HG02588 (cell line): ENCODE results near the gene BNIP2.
"Not testable (repeated sequence)": the region's sequence is repeated elsewhere in the genome, so short reads cannot be mapped to it uniquely, and the experiment has no call there.

ENCODE experiments used
- ATAC-seq: cut with Tn5 transposase; IDR thresholded peaks from one replicate; pipeline ENCODE4 v1.9.1; 2021; ENCODE audit warnings: mild to moderate bottlenecking, moderate library complexity; ENCODE audit not compliant: unreplicated experiment

BNIP2 gene

DNA sequence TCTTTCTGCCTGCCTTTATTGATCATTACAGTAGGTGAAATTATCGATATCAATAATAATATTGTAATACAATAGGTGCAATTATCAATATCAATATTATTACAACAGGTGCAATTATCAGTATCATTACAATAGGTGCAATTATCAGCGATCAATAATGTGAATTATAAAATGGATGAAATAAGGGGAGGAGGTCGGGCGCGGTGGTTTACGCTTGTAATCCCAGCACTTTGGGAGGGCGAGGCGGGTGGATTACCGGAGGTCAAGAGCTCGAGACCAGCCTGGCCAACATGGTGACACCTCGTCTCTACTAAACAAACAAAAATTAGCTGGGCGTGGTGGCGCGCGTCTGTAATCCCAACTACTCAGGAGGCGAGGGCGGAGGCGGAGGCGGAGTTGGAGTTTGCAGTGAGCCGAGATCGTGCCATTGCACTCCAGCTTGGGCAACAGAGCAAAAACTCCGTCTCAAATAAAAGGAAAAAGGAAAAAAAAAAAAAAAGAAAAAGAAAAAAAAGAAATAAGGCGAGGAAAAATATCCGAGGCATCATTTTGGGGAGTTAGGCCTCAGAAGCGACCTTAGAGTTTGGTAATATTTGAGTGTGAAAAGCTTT, 611 bp upstream of the BNIP2 start:
- ATAC-seq: no peak

DNA sequence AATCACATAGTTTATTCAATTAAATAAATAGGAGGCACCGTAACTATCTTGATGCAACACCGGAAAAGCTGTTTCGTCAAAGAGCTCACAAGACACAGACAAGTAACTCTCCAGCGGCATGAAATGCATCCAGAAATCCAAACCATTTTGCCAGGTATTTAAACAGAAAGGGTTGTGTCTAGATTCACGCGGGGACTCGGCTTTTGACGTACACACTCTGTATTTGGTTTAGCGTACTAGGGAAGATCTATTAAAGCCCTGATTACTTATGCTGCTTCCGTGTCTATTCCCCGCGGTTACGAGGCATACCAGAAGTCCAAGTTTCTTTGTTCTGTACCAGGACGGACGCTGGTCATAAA, 718 bp downstream of the BNIP2 start:
- ATAC-seq: peak; percentile 1

DNA sequence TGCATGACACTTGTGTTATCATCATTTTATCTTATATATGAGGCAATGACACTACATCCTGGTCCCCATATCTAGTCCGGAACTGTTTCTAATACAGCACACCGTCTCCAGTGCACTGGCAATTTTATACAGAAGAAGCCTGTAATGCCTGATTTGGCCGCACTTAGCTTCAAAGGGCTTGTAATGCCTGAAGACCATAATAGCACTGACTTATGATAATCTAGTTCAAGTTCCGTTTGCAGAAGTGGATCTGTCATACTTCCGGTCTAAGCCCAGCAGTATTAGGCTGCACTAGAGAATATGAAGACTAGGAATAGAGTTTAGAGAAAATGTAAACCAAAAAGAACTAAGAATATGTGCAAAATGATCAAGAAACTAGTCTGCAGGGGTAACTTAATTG, 1.3 kb downstream of the BNIP2 start:
- ATAC-seq: no peak

DNA sequence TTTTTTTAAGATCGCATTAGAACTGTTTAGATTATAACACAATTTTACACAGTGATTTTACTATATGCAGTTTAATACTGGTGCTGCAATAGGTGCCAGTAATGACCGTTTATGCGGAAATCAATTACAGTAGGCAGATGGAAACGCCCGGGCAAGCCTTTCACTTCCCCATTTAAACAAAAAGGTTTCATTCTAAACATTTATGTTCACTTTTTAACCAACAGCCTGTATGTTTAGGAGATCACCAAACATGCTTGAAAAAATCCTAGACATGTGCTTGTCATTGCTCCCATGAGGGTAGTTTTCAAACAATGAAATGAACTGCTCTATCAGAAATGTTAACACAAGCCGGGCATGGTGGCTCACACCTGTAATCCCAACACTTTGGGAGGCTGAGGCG, 2.7 kb downstream of the BNIP2 start:
- ATAC-seq: no peak

DNA sequence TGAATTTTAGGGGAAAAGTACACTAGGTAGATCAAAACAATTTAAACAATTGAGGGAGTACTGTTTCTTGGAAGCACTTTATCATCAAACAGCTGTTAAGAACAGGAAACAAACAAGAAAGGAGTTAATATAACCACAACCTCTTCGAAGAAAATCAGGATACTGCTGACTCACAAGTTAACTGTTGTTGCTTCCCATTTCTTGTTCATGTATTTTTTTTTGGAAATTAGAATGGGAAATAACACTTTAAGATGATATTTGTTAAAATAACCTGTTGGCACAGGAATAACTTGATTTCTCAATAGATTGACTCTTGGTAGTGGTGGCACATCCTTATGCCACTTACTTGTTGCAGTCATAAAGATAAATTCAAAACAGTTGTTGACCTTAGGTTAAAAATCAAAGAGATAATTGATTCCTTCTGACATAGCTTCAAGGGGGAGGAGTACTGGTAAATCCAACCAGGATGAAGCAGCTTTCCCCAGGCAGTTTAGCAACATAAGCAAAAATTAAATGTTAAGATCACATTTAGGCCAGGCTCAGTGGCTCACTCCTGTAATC, 3.3 kb downstream of the BNIP2 start:
- ATAC-seq: no peak

DNA sequence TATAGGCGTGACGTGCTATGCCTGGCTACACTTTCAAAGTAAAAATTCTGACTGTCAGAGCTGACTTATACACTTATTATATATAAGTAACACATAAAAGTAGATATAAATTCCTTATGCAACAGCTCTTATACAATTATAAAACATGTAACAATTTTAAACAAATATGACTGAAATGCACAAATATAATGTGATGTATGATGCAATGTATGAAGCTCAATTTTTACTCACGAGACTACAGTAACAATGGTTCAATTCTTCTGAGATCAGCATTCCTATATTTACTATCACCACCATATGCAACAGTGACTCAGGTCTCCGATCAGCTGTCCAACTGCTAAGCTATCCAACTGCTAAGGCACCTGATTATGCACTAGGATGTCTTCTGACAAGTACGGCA, 8.2 kb downstream of the BNIP2 start:
- no peak for ATAC-seq

DNA sequence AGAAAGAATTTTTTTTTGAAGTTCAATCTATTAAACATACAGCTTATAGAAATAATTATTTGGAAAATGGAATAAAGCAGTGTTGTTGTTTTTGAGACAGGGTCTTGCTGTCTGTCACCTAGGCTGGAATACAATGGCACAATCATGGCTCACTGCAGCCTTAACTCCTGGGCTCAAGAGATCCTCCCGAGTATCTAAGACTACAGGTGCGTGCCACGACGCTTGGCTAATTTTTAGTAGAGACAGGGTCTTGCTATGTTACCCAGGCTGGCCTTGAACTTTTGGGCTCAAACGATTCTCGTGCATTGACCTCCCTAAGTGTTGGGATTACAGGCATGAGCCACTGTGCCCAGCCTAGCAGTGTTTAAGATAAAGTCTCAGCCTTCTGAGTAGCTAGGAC, 8.8 kb downstream of the BNIP2 start:
- ATAC-seq: no peak

DNA sequence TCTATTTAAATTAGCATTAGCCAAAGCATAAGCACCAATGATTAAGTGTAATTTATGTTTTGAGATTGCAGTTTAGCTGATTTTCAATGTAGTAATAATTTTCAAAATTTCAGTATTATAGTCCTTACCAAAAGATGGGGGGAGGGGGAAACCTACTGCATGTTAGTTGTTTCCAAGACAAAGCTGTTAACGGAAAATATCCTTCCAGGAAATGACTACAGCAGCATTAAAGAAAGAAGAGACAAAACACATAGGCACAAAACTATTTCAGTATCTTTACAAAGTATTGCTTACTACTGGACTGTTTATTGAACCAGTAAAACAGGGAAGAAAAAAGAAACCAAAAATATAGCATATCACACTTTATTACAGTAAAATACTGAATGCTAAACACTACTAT, 10.5 kb downstream of the BNIP2 start:
- no peak for ATAC-seq

DNA sequence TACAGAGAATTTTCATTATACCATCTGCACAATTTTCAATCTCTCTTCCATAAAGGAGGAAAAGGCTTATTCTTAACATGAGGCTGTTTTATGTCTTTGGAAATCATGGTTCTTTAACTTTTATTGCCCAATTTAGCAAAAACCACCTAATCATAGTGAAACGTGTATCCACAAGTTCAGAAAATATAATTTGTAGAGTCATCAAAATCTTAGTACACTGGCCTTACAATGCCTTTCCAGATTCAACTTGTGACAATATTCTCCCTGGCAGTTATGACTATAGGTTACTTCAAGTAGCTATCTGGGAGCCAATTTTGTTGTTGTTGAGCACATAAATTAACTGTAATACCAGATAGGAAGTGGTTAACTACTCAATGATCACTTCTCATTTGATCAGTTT, 10.9 kb downstream of the BNIP2 start:
- ATAC-seq: no peak

DNA sequence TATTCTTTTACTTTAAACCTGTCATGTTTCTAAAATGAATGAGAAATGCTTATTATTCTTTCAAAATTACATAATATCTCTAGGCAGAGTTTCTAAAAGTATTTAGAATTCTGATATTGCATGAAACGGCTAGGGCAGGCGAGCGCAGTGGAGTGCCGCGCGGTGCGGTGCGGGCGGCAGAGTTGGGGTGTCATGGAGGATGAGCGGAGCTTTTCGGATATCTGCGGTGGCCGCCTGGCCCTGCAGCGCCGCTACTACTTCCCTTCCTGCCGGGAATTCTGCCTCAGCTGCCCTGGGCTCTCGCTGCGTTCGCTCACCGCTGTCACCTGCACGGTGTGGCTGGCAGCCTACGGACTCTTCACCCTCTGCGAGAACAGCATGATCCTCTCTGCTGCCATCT, 12.6 kb downstream of the BNIP2 start:
- no peak for ATAC-seq

DNA sequence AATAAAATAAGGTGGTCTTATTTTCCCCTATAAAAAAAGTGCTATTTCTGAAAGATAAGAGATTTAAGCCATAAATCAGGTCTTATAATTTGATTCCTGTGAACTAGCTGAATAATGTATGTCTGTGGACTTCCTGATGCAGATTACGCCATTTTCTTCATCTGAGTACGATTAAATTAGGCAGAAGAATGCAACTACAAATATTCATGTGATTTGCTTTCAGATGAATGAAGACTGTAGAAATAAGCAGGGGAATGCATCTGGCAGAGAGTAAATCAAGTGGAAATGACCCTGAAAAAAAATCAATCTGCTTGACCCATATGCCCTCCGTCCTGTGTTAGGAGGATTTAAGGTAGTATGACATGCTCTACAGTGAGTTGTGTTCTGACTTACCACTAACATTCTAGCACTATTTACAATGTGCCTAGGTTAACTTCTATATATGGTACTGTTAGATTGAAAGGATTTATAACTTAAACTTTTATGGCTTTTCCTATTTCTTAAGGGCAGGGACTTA, 14.7 kb downstream of the BNIP2 start:
- no peak for ATAC-seq

DNA sequence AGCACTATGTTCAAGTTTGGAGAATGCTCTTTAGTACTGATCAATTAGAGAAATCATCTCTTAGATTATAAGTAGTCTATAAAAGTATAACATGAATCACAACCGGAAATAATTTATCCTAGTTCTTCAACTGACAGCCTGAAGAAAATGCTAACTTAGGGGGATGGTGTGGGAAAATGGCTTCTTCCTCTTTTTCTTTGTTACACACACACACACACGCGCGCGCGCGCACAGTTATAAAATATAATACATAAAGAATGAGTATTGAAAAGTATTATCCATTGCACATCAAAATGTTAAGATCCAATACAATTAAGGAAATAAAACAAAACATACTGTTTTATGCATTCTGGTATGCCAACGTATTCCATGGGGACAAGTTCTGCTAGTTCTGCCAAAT, 20.6 kb downstream of the BNIP2 start:
- no peak for ATAC-seq

DNA sequence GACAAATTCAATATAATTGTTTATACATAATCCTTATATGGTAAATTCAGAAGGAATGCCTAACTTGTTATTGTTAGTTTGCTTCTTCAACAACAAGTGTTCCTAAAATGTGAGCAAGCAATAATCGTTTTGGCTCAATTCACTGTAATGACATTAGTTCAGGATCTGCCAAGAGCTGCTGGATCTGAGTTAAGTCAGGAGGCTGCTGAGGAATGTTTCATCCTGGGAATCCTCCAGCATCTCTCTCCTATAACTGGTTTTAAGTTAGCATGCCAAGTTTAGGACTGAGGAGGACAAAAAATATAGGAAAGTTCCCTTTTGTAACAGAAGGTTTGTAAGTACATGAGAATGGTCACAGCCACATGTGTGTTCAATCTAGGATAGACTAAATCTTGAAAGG, 26.9 kb downstream of the BNIP2 start:
- no peak for ATAC-seq

DNA sequence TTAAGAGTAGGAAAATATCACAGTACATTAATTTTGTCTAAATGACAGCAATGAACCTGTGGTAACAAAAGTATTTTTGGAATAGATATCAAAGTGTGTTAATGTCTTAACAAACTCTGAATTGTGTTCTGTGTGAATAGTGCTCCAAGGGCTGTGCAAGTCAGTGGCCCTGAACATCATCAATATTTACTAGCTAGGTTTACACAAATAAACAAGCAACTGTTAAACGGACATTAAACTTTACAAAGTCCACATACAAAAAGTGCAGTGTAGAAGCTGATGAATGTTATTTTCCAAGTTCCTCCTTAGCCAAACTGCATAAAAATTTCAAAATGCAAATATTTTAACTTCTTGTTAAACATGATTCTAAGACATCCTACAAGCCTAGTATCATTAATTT, 29.8 kb downstream of the BNIP2 start:
- ATAC-seq: no peak

DNA sequence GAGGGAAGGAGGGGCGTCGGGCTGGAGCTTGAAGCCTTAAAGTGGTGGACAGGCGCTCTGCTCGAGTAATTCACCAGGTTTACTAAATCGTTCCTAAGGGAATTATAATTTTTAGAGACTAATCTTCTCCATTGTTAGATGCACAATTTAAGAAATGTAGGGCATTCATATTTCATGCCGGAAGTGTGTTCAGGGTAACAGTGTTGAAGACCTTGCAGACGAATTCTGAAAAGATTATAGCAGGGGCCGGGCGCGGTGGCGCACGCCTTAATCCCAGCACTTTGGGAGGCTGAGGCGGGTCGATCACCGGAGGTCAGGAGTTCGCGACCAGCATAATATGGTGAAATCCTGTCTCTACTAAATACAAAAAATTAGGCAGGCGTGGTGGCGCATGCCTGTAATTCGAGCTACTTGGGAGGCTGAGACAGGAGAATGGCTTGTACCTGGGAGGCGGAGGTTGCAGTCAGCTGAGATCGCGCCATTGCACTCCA, 31.4 kb downstream of the BNIP2 start:
- ATAC-seq: no peak

DNA sequence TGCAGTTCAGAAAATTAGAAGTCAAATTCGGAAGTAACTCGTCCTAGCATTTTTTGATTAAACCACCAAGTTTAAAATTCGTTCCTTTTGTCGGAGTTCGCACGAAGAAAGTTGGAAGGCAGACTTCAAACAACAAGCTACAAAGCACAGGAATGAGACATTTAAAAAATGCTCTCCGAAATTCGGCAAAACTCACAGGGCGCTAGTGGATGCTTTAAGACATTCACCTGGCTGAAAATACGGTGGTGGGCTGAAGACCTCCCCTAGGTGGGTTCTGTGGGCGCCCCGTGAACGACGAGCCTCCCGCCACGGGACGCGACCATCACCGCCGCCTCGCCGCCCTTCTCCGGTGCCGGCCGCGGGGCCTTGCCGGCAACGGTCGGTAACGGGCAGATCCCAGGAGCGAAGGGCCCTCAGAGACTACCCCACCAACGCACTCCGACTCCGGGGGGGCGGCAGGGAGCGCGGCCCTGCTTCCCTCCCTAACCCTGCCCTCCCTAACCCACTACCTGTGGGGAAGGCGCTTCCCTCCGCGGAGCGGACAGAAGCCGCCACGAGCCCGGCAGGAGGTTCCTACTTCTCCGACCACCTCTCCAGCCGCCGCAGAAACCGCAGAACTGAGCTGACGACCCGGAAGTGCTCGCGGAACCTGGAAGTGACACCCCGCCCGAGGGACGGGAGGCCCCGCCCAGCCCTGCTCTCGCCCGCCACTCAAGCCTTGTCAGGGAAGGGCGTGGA, 32.1 kb downstream of the BNIP2 start, which contains the start of gene GTF2A2:
TSS of gene GTF2A2 (minus strand) at position 619 of the 738 bp plus-strand sequence. CDS start 5,238 bp downstream, outside the sequence.
- peak; percentile 98 for ATAC-seq

DNA sequence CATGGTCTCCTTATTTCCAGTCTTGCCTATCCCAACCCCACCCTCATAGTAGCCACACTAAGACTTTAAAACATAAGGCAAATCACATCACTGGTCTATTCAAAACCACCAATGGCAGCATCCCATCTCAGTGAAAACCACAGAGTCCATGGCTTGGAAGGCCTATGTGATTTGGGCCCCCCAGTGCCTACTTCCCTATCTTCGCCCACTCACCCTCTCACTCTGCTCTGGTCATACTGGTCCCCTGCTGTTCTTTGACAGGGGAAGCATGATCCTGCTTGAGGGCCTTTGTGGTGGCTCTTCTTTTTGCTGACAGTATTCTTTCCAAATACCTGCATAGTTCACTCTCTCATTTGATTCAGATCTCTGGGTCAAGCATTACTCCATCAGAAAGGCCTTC, 35.1 kb downstream of the BNIP2 start:
- no peak for ATAC-seq

DNA sequence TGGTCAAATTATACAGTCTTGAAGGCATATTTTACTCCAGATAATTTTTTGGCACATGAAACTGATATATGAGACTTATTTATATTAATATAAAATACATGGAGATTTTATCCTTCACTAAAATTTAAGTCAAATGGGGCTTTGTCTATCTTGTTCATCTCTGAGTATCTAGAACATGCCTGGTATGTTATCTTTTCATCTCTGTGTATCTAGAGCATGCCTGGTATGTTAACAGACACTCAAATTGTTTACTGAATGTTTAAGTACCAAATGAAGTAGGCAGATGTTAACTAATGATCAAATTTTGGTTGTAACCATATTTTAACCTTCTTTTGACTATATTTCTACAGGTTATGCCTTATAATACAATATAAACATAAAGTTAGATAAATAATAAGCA, 39.5 kb downstream of the BNIP2 start:
- ATAC-seq: no peak

DNA sequence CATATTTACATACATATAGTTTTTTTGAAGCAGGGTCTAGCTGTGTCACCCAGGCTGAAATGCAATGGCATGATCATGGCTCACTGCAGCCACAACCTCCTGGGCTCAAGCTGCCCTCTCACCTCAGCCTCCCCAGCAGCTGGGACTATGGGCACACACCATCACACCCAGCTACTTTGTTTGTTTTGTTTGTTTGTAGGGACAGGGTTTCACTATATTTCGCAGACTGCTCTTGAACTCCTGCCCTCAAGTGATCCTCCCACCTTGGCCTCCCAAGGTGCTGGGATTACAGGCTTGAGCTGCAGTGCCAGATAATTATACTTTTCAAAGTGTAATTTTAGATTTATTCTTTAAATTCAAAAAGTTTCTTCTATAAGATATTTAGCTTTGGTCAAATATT, 42.0 kb downstream of the BNIP2 start:
- ATAC-seq: no peak

DNA sequence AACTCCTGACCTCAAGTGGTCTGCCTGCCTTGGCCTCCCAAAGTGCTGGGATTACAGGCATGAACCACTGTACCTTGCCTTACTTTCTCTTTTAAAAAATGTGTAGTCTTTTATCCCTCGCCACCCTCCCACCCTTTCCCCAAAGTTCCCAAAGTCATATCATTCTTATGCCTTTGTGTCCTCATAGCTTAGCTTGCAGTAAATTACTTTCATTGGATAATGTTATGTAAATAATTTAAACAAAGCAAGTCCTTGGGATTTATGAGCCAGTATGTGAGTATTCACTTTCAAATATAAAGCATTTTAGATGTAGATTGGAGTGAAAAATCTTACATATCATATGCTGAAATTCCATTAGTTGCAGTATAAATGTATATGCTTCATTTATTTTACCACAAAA, 42.8 kb downstream of the BNIP2 start:
- no peak for ATAC-seq

DNA sequence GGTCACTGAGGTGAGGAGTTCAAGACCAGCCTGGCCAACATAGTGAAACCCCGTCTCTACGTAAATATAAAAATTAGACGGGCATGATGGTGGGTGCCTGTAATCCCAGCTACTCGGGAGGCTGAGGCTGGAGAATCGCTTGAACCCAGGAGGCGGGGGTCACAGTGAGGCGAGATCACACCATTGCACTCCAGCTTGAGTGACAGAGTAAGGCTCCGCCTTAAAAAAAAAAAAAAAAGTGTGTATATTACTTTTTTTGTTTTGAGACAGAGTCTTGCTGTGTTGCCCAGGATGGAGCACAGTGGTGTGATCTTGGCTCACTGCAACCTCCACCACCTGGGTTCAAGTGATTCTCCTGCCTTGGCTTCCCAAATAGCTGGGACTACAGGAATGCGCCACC, 43.3 kb downstream of the BNIP2 start:
- not testable (repeated sequence) for ATAC-seq

DNA sequence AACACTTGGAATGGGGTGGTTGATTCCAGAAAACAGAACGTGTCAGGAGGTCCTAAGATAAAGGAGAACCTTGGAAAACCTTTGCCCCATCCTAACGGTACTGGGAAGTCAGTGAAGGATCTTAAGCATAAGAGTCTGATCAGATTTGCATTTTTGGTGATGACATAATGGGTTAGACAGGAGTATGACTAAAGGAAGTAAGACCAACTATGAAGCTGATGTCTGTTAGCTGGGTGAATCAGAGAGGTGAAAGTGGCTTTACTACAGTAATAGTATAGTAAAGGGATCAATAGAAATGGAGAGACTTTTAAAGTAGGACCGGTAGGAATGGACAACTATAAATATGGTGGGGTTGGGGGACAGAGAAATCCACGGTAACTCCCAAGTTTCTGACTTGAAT, 44.4 kb downstream of the BNIP2 start:
- no peak for ATAC-seq
